Stomach smooth muscle (tissue), 2 donors: ENCODE results near the gene ATAD3C.
"Not testable (repeated sequence)": the region's sequence is repeated elsewhere in the genome, so short reads cannot be mapped to it uniquely, and the experiment has no call there.

Experiments
- H3K27ac ChIP-seq: one replicate; pipeline ENCODE4 v1.7.0; 2013; ENCODE audit warnings: mild to moderate bottlenecking, low read length, inconsistent platforms
- H3K27me3 ChIP-seq, 2 donors: one replicate each; pipeline ENCODE4 v1.7.0; 2013; ENCODE audit warnings: low read length in 2 of 2; ENCODE audit not compliant: insufficient read depth in 2 of 2, control insufficient read depth in 1 of 2
- H3K36me3 ChIP-seq, 2 donors: one replicate each; pipeline ENCODE4 v1.7.0; 2013; ENCODE audit warnings: low read length in 2 of 2; ENCODE audit not compliant: control insufficient read depth in 2 of 2, insufficient read depth in 2 of 2
- H3K4me1 ChIP-seq: one replicate; pipeline ENCODE4 v1.7.0; 2013; ENCODE audit warnings: low read length; ENCODE audit not compliant: control insufficient read depth, insufficient read depth
- H3K4me3 ChIP-seq, 2 donors: one replicate each; pipeline ENCODE4 v1.7.0; 2013; ENCODE audit warnings: low read length in 2 of 2
- H3K9ac ChIP-seq, 2 donors: one replicate each; pipeline ENCODE4 v1.7.0; 2013; ENCODE audit warnings: low read length in 2 of 2, mild to moderate bottlenecking in 1 of 2
- H3K9me3 ChIP-seq, 2 donors: one replicate each; pipeline ENCODE4 v1.7.0; 2013; ENCODE audit warnings: low read length in 2 of 2; ENCODE audit not compliant: control insufficient read depth in 2 of 2
- donor health status: healthy.
- donor health status: Pancreatic carcinoma.

The ATAD3C gene

GRCh38 chr1:1407636-1408318, 41.7 kb upstream of the ATAD3C start:
- Histone ChIP-seq H3K9ac (peak overlapping the region; percentile 84 to 91), H3K4me1 (peaks cover 37% of the 10 kb centered on the region), H3K27ac (peak overlapping the region; percentile 70), H3K4me3 (peak overlapping the region; percentile 92 to 94), H3K27me3 (no peaks in the 10 kb centered on the region), H3K36me3 (peaks cover 13 to 14% of the 10 kb centered on the region in 2 donors), H3K9me3 (no peaks in the 10 kb centered on the region)

GRCh38 chr1:1410238-1410637, 39.3 kb upstream of the ATAD3C start:
- not testable (repeated sequence) for H3K27ac ChIP-seq

GRCh38 chr1:1411626-1412025, 37.9 kb upstream of the ATAD3C start:
- Histone ChIP-seq H3K4me1 (peaks cover 21% of the 10 kb centered on the region), H3K9me3 (no peaks in the 10 kb centered on the region), H3K27me3 (no peaks in the 10 kb centered on the region), H3K27ac (no peak overlapping the region), H3K9ac (no peak overlapping the region), H3K4me3 (no peak overlapping the region), H3K36me3 (no peaks in the 10 kb centered on the region)

More at GRCh38 chr1:1410238-1410637, 39.3 kb upstream of the ATAD3C start:
- H3K9me3 ChIP-seq, H3K36me3 ChIP-seq, H3K27me3 ChIP-seq, H3K9ac ChIP-seq, H3K4me3 ChIP-seq: not testable (repeated sequence)
- H3K4me1 ChIP-seq: peaks cover 35% of the 10 kb centered on the region

GRCh38 chr1:1412311-1412902, 37.1 kb upstream of the ATAD3C start:
- H3K27ac ChIP-seq, H3K9ac ChIP-seq, H3K27me3 ChIP-seq, H3K36me3 ChIP-seq, H3K4me3 ChIP-seq, H3K9me3 ChIP-seq: not testable (repeated sequence)
- H3K4me1 ChIP-seq: peaks cover 16% of the 10 kb centered on the region

- no peak overlapping the region for H3K9ac ChIP-seq
Measured at GRCh38 chr1:1415751-1416150, 33.7 kb upstream of the ATAD3C start.

GRCh38 chr1:1417396-1417795, 32.1 kb upstream of the ATAD3C start:
- not testable (repeated sequence) for H3K9me3 ChIP-seq, H3K9ac ChIP-seq, H3K4me3 ChIP-seq, H3K27ac ChIP-seq, H3K27me3 ChIP-seq, H3K36me3 ChIP-seq
- peaks cover 16% of the 10 kb centered on the region for H3K4me1 ChIP-seq

More at GRCh38 chr1:1415751-1416150, 33.7 kb upstream of the ATAD3C start:
- H3K9me3 ChIP-seq: no peaks in the 10 kb centered on the region
- H3K36me3 ChIP-seq: no peaks in the 10 kb centered on the region
- H3K27me3 ChIP-seq: no peaks in the 10 kb centered on the region
- H3K4me1 ChIP-seq: peaks cover 14% of the 10 kb centered on the region
- H3K4me3 ChIP-seq: no peak overlapping the region
- H3K27ac ChIP-seq: no peak overlapping the region

- H3K4me1 ChIP-seq: peaks cover 16% of the 10 kb centered on the region
- H3K4me3 ChIP-seq, H3K27ac ChIP-seq, H3K36me3 ChIP-seq, H3K9ac ChIP-seq, H3K9me3 ChIP-seq, H3K27me3 ChIP-seq: not testable (repeated sequence)
Measured at GRCh38 chr1:1417825-1418463, 31.5 kb upstream of the ATAD3C start.

GRCh38 chr1:1418464-1419362, 30.8 kb upstream of the ATAD3C start:
- no peaks in the 10 kb centered on the region for H3K27me3 ChIP-seq
- H3K9ac ChIP-seq: no peak overlapping the region
- H3K36me3 ChIP-seq: no peaks in the 10 kb centered on the region
- H3K9me3 ChIP-seq: no peaks in the 10 kb centered on the region
- H3K27ac ChIP-seq: peak overlapping the region; percentile 53
- H3K4me3 ChIP-seq: peak overlapping the region in 1 of 2 donors; percentile 71
- peaks cover 16% of the 10 kb centered on the region for H3K4me1 ChIP-seq

GRCh38 chr1:1419363-1419812, 30.1 kb upstream of the ATAD3C start:
- no peaks in the 10 kb centered on the region for H3K27me3 ChIP-seq
- H3K36me3 ChIP-seq: no peaks in the 10 kb centered on the region
- peaks cover 16% of the 10 kb centered on the region for H3K4me1 ChIP-seq
- H3K9ac ChIP-seq: peak overlapping the region; percentile 50 to 80
- peak overlapping the region; percentile 53 for H3K27ac ChIP-seq
- no peaks in the 10 kb centered on the region for H3K9me3 ChIP-seq
- H3K4me3 ChIP-seq: peak overlapping the region; percentile 4 to 71

GRCh38 chr1:1419813-1420653, 29.5 kb upstream of the ATAD3C start:
- Histone ChIP-seq H3K4me3 (peak overlapping the region; percentile 4 to 71), H3K36me3 (no peaks in the 10 kb centered on the region), H3K4me1 (peaks cover 16% of the 10 kb centered on the region), H3K9me3 (no peaks in the 10 kb centered on the region), H3K27me3 (no peaks in the 10 kb centered on the region), H3K27ac (peak overlapping the region; percentile 53), H3K9ac (peak overlapping the region; percentile 50 to 80)
